ENCODE measurements around the gene PJA1. TPM values are rescaled to one million over a fixed set of nuclear protein-coding genes. Genes with fewer than 3 reads are reported as not detected.

PJA1 gene
- total RNA-seq, 4 donors from 2014 or later, result 14.1 to 23.2 (median 16.5) TPM

- H3K4me3 ChIP-seq, result peak overlapping the region; percentile 30
- H3K27ac ChIP-seq, result peak overlapping the region; percentile 74
- no peak for TF ChIP-seq EP300 (IDR thresholded peaks at IDR 0.05)
- no peak for TF ChIP-seq POLR2A (IDR thresholded peaks at IDR 0.05)
- TF ChIP-seq POLR2AphosphoS5 (IDR thresholded peaks at IDR 0.05), result no peak
- TF ChIP-seq CTCF (IDR thresholded peaks at IDR 0.05), result no peak
- H3K9me3 ChIP-seq, result no peaks in the 10 kb centered on the region
- peaks cover 6% of the 10 kb centered on the region for H3K4me1 ChIP-seq
- no peaks in the 10 kb centered on the region for H3K36me3 ChIP-seq
- no peak for DNase-seq (ENCODE audit: low spot score in 2 of 2)
- no peaks in the 10 kb centered on the region for H3K27me3 ChIP-seq
- 48% methylated on average over 8 of the region's 11 CpGs for WGBS
Measured at GRCh38 chrX:69137371-69138117, 27.7 kb downstream of the PJA1 start.

- no peaks in the 10 kb centered on the region for H3K9me3 ChIP-seq
- peak overlapping the region; percentile 74 for H3K27ac ChIP-seq
- DNase-seq (ENCODE audit: low spot score in 2 of 2), result no peak
- peak overlapping the region; percentile 30 for H3K4me3 ChIP-seq
- H3K4me1 ChIP-seq, result peaks cover 6% of the 10 kb centered on the region
- WGBS, result 31% methylated on average over 26 of the region's 42 CpGs
- TF ChIP-seq POLR2AphosphoS5 (IDR thresholded peaks at IDR 0.05), result no peak
- no peak for TF ChIP-seq CTCF (IDR thresholded peaks at IDR 0.05)
- no peak for TF ChIP-seq POLR2A (IDR thresholded peaks at IDR 0.05)
- TF ChIP-seq EP300 (IDR thresholded peaks at IDR 0.05), result no peak
- no peaks in the 10 kb centered on the region for H3K27me3 ChIP-seq
- no peaks in the 10 kb centered on the region for H3K36me3 ChIP-seq
Measured at GRCh38 chrX:69136546-69137331, 28.5 kb downstream of the PJA1 start.

- TF ChIP-seq CTCF (IDR thresholded peaks at IDR 0.05), result peak in 1 of 2 donors; percentile 38
- no peak for TF ChIP-seq POLR2A (IDR thresholded peaks at IDR 0.05)
- no peak for TF ChIP-seq POLR2AphosphoS5 (IDR thresholded peaks at IDR 0.05)
- no peak for TF ChIP-seq EP300 (IDR thresholded peaks at IDR 0.05)
- Histone ChIP-seq H3K9me3 (no peaks in the 10 kb centered on the region), H3K36me3 (no peaks in the 10 kb centered on the region), H3K27me3 (no peaks in the 10 kb centered on the region), H3K27ac (no peak overlapping the region), H3K4me1 (peaks cover 6% of the 10 kb centered on the region), H3K4me3 (no peak overlapping the region)
- no peak for DNase-seq (ENCODE audit: low spot score in 2 of 2)
- WGBS, result 17% methylated on average over 6 of the region's 6 CpGs
Measured at GRCh38 chrX:69133921-69134542, 31.2 kb downstream of the PJA1 start.

- Histone ChIP-seq H3K27ac (no peak overlapping the region), H3K4me3 (no peak overlapping the region), H3K27me3 (no peaks in the 10 kb centered on the region), H3K36me3 (no peaks in the 10 kb centered on the region), H3K9me3 (no peaks in the 10 kb centered on the region), H3K4me1 (peaks cover 9% of the 10 kb centered on the region)
- no peak for DNase-seq (ENCODE audit: low spot score in 2 of 2)
- WGBS, result 74% methylated on average over 5 of the region's 5 CpGs
- no peak for TF ChIP-seq EP300 (IDR thresholded peaks at IDR 0.05)
- TF ChIP-seq POLR2AphosphoS5 (IDR thresholded peaks at IDR 0.05), result no peak
Measured at GRCh38 chrX:69131886-69132285, 33.4 kb downstream of the PJA1 start.

- TF ChIP-seq EP300 (IDR thresholded peaks at IDR 0.05) (no peak), POLR2A (IDR thresholded peaks at IDR 0.05) (no peak), POLR2AphosphoS5 (IDR thresholded peaks at IDR 0.05) (no peak), CTCF (IDR thresholded peaks at IDR 0.05) (no peak)
- no peak overlapping the region for H3K27ac ChIP-seq
- no peaks in the 10 kb centered on the region for H3K27me3 ChIP-seq
- 48% methylated on average over 2 of the region's 2 CpGs for WGBS
- peaks cover 9% of the 10 kb centered on the region for H3K4me1 ChIP-seq
- no peak overlapping the region for H3K4me3 ChIP-seq
- H3K9me3 ChIP-seq, result no peaks in the 10 kb centered on the region
- no peaks in the 10 kb centered on the region for H3K36me3 ChIP-seq
- no peak for DNase-seq (ENCODE audit: low spot score in 2 of 2)
Measured at GRCh38 chrX:69130439-69130838, 34.8 kb downstream of the PJA1 start.
